ENCODE data around the gene LY6G6D.

DNA sequence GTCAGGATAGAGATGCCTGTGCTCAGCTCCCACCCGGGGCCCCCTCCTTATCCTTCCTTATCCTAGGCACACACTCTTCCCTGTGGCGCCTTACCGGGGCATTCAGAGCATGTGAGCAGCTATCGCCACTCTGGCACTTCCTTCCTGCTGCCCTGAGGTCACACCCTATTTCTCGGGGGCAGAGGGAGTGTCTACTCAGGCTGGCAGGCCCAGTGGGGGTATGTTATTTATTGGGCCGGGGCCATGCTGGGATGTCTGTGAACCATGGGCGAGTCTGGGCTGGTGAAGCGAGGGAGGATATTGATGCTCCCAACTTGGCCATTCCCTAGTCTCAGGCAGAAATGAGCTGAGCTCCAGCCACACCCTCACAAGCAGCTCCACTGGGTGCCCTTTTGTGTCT, 3.9 kb upstream of the LY6G6D start:
- TF ChIP-seq TOX (CRISPR knock-in tag; IDR thresholded peaks at IDR 0.05; ENCODE audit: borderline replicate concordance): no peak
- no peak for TF ChIP-seq CSDC2 (CRISPR knock-in tag; IDR thresholded peaks at IDR 0.05)
- no peak for TF ChIP-seq ZFP3 (CRISPR knock-in tag; IDR thresholded peaks at IDR 0.05)
- no peak for TF ChIP-seq PPARA (CRISPR knock-in tag; IDR thresholded peaks at IDR 0.05; ENCODE audit: borderline replicate concordance)
- TF ChIP-seq PATZ1 (CRISPR knock-in tag; IDR thresholded peaks at IDR 0.05; ENCODE audit: borderline replicate concordance): no peak
- TF ChIP-seq TSHZ2 (CRISPR knock-in tag; IDR thresholded peaks at IDR 0.05): no peak
